Ovary (tissue), 9 donors: ENCODE data around the gene GABPB2. TPM values are rescaled to one million over a fixed set of nuclear protein-coding genes. Genes with fewer than 3 reads are reported as not detected.
A peak's percentile ranks its signal among the peaks of the same experiment; 100 is the strongest.

Source experiments
- DNase-seq, 5 donors: peaks; one replicate each; pipeline ENCODE4 v3.0.0-alpha.2; 2019 to 2020
- H3K27ac ChIP-seq, 2 donors: fragments of 200-600 bp; one replicate each; pipeline versions ENCODE4 v1.5.1 to v1.8.0; 2019 to 2022
- H3K27me3 ChIP-seq: fragments of 200-600 bp; one replicate; pipeline ENCODE4 v1.8.0; 2022
- H3K36me3 ChIP-seq: fragments of 200-600 bp; sonication (generic); one replicate; pipeline ENCODE4 v1.5.1; 2019
- H3K4me1 ChIP-seq: one replicate; pipeline ENCODE4 v1.8.1; 2013; ENCODE audit warnings: mild to moderate bottlenecking, moderate library complexity; ENCODE audit not compliant: insufficient read depth
- H3K4me3 ChIP-seq: fragments of 200-600 bp; sonication (generic); one replicate; pipeline ENCODE4 v1.5.1; 2017
- H3K9me3 ChIP-seq, 2 donors: fragments of 200-600 bp in 1 of 2; sonication (generic) in 1 of 2; one replicate each; pipeline versions ENCODE4 v1.5.1 to v1.8.1; 2013 to 2019; ENCODE audit warnings: mild to moderate bottlenecking in 1 of 2, moderate library complexity in 1 of 2
- EP300 ChIP-seq: sonication (generic); formaldehyde crosslinking; IDR thresholded peaks from one replicate; pipeline ENCODE4 v1.6.1; 2017; ENCODE audit warnings: antibody characterized with exemption
- POLR2A ChIP-seq: fragments of 450-650 bp; IDR thresholded peaks from one replicate; pipeline ENCODE4 v1.6.1; 2017; ENCODE audit warnings: antibody characterized with exemption, mild to moderate bottlenecking, moderate library complexity
- WGBS, 3 donors: extraction: QIAGEN DNeasy Blood & Tissue Kit in 1 of 3; methylation state at CpG; one replicate each; pipeline versions ENCODE4 v1.1.5 to v1.1.7; 2013 to 2017; 5-methylcytosine and 5-hydroxymethylcytosine counted together
- intact Hi-C, 4 donors: fragments of 100-400 bp; cut with DNase I; formaldehyde crosslinking; loops; one replicate each; pipeline versions ENCODE4 v1.11.0 to v1.15.1; 2022 to 2023
- polyA plus RNA-seq, 2 donors: library from polyadenylated mRNA; stranded (reverse); fragments of 200-250 nt in 1 of 2; fragments of 350-450 nt in 1 of 2; fragmentation: Illumina TruSeq in 1 of 2; extraction: RNeasy Lipid Tissue Mini Kit (QIAGEN cat#74804) in 1 of 2; gene quantifications; one replicate each; pipeline ENCODE4 v1.2.3, GENCODE V29; 2013 to 2014
- total RNA-seq, 7 donors: library from RNA; depleted of rRNA in 2 of 7; stranded (reverse); fragments of >200 nt in 2 of 7; fragmentation: NEBNext Ultra II Directional in 3 of 7; extraction: Animal tissue kit (Norgen Biotek cat#: 25700) in 3 of 7; gene quantifications; one replicate each; pipeline versions ENCODE4 v1.1.0 to v1.2.4, GENCODE V29; 2016 to 2023
- TF ChIP-seq, protein P1 (sequence below), 3 donors: fragments of 450-650 bp in 2 of 3; fragments of 200-600 bp in 1 of 3; IDR thresholded peaks; one replicate each; pipeline versions ENCODE4 v1.5.1 to v1.8.0; 2016 to 2022; ENCODE audit warnings: antibody characterized with exemption in 3 of 3, mild to moderate bottlenecking in 1 of 3
- donor health status: DM: no; HTN: no; CAD: no; lungs with moderate emphysema.
- donor health status: DM: no; HTN: no; CAD: no.
- donor health status: Bipolar disorder and iron deficiency.
- donor health status: DM: yes; HTN: yes; CAD: no.
- donor health status: DM: no; HTN: no; CAD: no.
- donor health status: DM: yes; HTN: yes; CAD: no.

The GABPB2 gene
- total and polyA plus RNA-seq, 9 donors = 11.4 to 28.1 (median 20.6) TPM

DNA sequence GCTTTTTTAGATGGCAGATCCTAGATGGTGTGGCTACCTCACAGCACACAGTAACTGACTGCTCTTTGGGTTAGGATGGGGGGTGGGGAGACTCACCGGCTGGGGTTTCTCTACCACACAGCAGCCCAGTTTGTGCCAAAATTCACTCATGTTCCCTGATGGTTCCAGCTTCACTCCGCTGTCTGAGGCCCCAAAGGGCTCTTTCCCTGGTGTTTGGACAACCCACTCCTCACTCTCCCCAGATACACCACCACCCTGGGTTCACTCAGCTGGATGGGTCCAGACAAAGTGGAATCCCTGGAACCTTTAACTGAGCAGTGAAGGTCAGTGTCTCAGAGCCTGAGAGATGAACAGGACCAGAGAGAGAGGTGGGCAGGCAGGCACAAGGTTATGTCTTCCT lies 15.0 kb upstream of the GABPB2 start:
- TF ChIP-seq EP300 (no peak), POLR2A (no peak)
- TF ChIP-seq, protein P1, sequence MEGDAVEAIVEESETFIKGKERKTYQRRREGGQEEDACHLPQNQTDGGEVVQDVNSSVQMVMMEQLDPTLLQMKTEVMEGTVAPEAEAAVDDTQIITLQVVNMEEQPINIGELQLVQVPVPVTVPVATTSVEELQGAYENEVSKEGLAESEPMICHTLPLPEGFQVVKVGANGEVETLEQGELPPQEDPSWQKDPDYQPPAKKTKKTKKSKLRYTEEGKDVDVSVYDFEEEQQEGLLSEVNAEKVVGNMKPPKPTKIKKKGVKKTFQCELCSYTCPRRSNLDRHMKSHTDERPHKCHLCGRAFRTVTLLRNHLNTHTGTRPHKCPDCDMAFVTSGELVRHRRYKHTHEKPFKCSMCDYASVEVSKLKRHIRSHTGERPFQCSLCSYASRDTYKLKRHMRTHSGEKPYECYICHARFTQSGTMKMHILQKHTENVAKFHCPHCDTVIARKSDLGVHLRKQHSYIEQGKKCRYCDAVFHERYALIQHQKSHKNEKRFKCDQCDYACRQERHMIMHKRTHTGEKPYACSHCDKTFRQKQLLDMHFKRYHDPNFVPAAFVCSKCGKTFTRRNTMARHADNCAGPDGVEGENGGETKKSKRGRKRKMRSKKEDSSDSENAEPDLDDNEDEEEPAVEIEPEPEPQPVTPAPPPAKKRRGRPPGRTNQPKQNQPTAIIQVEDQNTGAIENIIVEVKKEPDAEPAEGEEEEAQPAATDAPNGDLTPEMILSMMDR (IDR thresholded peaks at IDR 0.05) = no peak
- Histone ChIP-seq H3K4me3 (no peak overlapping the region), H3K27ac (no peak overlapping the region), H3K27me3 (no peaks in the 10 kb centered on the region), H3K36me3 (no peaks in the 10 kb centered on the region), H3K4me1 (peaks cover 13% of the 10 kb centered on the region), H3K9me3 (no peaks in the 10 kb centered on the region)
- intact Hi-C loops = no loop called here
- DNase-seq = no peak
- WGBS, 3 donors = 44 to 100% (median 88%) methylated on average over 1 to 2 of the region's 2 CpGs

DNA sequence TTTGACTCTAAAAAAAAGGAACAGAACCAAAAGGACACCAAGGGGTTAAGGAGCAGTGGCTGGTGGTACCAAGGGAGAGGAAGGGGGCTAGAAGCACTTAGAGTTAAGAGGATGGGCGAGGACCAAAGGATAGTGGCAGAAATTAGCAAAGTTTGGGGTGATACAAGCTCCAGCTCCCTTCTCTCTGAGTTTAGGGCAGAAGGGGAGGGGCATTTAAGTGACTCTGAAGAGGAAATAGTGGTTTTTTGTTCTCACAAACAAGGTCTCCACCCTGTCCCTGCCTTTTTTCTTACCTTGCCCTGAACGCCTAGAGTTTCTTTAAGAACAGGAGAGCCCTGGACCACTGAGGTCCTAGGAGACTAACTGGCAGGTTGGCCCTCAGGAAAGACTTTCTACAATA lies 14.4 kb upstream of the GABPB2 start:
- Histone ChIP-seq H3K27me3 (no peaks in the 10 kb centered on the region), H3K36me3 (no peaks in the 10 kb centered on the region), H3K4me3 (no peak overlapping the region), H3K4me1 (peaks cover 13% of the 10 kb centered on the region), H3K27ac (no peak overlapping the region), H3K9me3 (no peaks in the 10 kb centered on the region)
- TF ChIP-seq POLR2A = no peak
- TF ChIP-seq, protein P1 (IDR thresholded peaks at IDR 0.05) = no peak
- TF ChIP-seq EP300 = no peak
- WGBS, 3 donors = 42 to 64% (median 55%) methylated on average over 2 of the region's 2 CpGs
- DNase-seq = no peak
- intact Hi-C loops = no loop called here

DNA sequence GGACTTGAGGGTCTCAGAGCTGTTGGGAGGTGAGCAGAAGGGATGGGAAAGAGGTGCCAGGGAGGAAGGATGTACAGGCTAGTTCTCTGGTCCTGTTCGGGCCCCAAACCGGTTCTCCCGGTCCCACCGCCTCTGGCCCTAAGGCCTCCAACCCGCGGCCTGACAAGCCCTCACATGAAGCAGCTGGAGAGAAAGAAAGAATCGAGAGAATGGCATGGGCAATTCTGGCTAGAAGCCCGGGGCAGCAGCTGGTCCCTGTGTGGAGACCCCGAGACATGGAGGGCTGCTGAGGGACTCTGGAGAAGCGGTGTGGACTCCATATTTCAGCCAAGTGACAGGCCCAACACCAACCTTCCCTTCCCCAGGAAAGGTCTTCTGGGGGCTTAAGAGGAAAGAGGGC lies 11.9 kb upstream of the GABPB2 start:
- 0 to 2% (median 0%) methylated on average over 10 of the region's 10 CpGs for WGBS, 3 donors
- Histone ChIP-seq H3K4me1 (peaks cover 13% of the 10 kb centered on the region), H3K27me3 (no peaks in the 10 kb centered on the region), H3K27ac (peak overlapping the region; percentile 72 to 73), H3K9me3 (no peaks in the 10 kb centered on the region), H3K36me3 (no peaks in the 10 kb centered on the region), H3K4me3 (peak overlapping the region; percentile 95)
- TF ChIP-seq POLR2A (no peak), EP300 (no peak)
- TF ChIP-seq, protein P1 (IDR thresholded peaks at IDR 0.05) = no peak
- intact Hi-C loops = no loop called here
- peak in 4 of 5 donors; percentile 41 to 59 (median 52) for DNase-seq

DNA sequence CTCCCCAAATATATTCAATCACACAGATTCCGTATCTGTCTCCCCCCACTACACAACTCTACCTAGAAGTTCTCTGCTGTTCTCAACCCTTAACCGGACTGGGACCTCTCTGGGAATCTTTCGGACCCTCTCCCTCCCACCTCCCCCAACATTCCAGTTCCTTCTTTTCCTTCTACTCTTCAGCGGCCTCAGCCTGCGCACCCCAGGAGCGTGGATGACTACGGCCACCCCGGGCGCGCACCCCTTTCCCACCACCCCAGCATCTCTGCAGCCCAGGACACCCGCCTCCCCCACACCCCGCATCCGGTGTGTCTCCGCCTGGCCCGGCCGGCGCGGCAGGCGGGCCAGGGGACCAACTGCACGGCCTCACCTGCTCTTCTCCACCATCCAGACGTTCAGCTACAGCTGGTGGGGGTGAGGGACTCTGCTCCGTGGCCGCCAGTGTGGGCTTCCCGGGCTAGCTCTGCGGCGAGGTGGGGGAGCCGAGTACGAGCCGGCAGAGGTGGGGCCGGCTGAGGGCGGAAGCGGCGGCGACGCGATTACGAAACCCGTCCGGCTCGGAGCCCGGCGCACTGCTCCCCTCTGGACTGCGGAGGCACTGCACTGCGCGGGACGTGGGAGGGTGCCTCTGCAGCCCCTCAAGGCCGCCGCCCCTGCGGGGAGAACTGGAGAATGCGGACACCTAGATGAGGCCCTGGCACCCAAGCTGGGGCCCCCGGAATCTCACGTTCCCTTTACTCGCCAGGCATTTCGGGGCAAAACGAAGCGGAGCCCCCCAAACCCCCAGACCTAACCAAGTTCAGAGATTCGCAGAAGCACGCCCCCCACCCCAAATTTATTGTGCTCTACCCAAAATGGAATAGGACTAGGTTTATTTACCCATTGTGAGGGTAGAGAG lies 11.2 kb upstream of the GABPB2 start, which contains the start of gene CDC42SE1:
CDC42SE1 (minus strand) TSS at position 514 of the 898 bp plus-strand sequence. CDS start 3,892 bp downstream, outside the sequence.
- intact Hi-C loops = no loop called here
- H3K27me3 ChIP-seq = no peaks in the 10 kb centered on the region
- H3K4me1 ChIP-seq = peaks cover 13% of the 10 kb centered on the region
- H3K27ac ChIP-seq = peak within 1 kb of the TSS; percentile 72 to 73
- 0 to 1% (median 0%) methylated on average over 55 to 58 of the region's 58 CpGs for WGBS, 3 donors
- H3K9me3 ChIP-seq = no peaks in the 10 kb centered on the region
- TF ChIP-seq EP300 = no peak
- TF ChIP-seq, protein P1 (IDR thresholded peaks at IDR 0.05) = peak; percentile 82 to 95 (median 85)
- peak; percentile 93 for TF ChIP-seq POLR2A
- no peaks in the 10 kb centered on the region for H3K36me3 ChIP-seq
- peak; percentile 77 to 90 (median 85) for DNase-seq
- H3K4me3 ChIP-seq = peak within 1 kb of the TSS; percentile 95
